GM23338 (cell line): Measurements from ENCODE around the gene CACNA1D. TPM values are rescaled to one million over a fixed set of nuclear protein-coding genes. Genes with fewer than 3 reads are reported as not detected.
A peak's percentile ranks its signal among the peaks of the same experiment; 100 is the strongest.

Experiments
- ATAC-seq: fragments of 200-7000 bp; cut with Tn5 transposase; 3 replicates; pipeline ENCODE4 v1.9.1; 2020
- DNase-seq: peaks from one replicate; pipeline ENCODE4 v3.0.0-alpha.2; 2015; ENCODE audit warnings: low spot score
- H2AFZ ChIP-seq: fragments of 200-600 bp; sonication (generic); 2 replicates; pipeline ENCODE4 v1.8.0; 2016; ENCODE audit warnings: antibody characterized with exemption, mild to moderate bottlenecking, moderate library complexity
- H3F3A ChIP-seq: fragments of 200-600 bp; sonication (generic); replicated peaks from 2 replicates; pipeline ENCODE4 v1.8.0; 2017; ENCODE audit warnings: antibody characterized with exemption, mixed run types, low read depth
- H3K27ac ChIP-seq: fragments of 200-600 bp; sonication (generic); 2 replicates; pipeline ENCODE4 v1.6.1; 2016; ENCODE audit warnings: low read depth
- H3K27me3 ChIP-seq: fragments of 200-600 bp; sonication (generic); 2 replicates; pipeline ENCODE4 v1.8.0; 2016; ENCODE audit warnings: mild to moderate bottlenecking, mixed run types, moderate library complexity; ENCODE audit not compliant: insufficient read depth
- H3K36me3 ChIP-seq: fragments of 200-600 bp; sonication (generic); 2 replicates; pipeline ENCODE4 v1.8.0; 2016; ENCODE audit warnings: mild to moderate bottlenecking; ENCODE audit not compliant: insufficient read depth
- H3K4me1 ChIP-seq: fragments of 200-600 bp; sonication (generic); 2 replicates; pipeline ENCODE4 v1.8.0; 2016; ENCODE audit warnings: mild to moderate bottlenecking, moderate library complexity; ENCODE audit not compliant: insufficient read depth
- H3K4me2 ChIP-seq: fragments of 200-600 bp; sonication (generic); 2 replicates; pipeline ENCODE4 v1.7.1; 2017; ENCODE audit warnings: mixed run types
- H3K4me3 ChIP-seq: fragments of 200-600 bp; sonication (generic); 2 replicates; pipeline ENCODE4 v1.6.1; 2016; ENCODE audit warnings: mixed run types
- H3K79me2 ChIP-seq: fragments of 200-600 bp; sonication (generic); replicated peaks from 2 replicates; pipeline ENCODE4 v1.8.0; 2017; ENCODE audit warnings: mild to moderate bottlenecking; ENCODE audit not compliant: insufficient read depth
- H3K9me2 ChIP-seq: fragments of 200-600 bp; sonication (generic); 2 replicates; pipeline ENCODE4 v1.8.0; 2017; ENCODE audit not compliant: insufficient read depth
- H4K20me1 ChIP-seq: fragments of 200-600 bp; sonication (generic); replicated peaks from 2 replicates; pipeline ENCODE4 v1.8.0; 2017; ENCODE audit warnings: mild to moderate bottlenecking; ENCODE audit not compliant: insufficient read depth
- H3K27ac Mint-ChIP-seq: 2 replicates; pipeline ENCODE4 v1.8.0; 2020; ENCODE audit warnings: inconsistent platforms, mild to moderate bottlenecking, moderate library complexity, mixed read lengths
- H3K27me3 Mint-ChIP-seq: 3 replicates; pipeline ENCODE4 v1.8.0; 2022; ENCODE audit warnings: low read depth, mild to moderate bottlenecking, moderate library complexity, mixed read lengths, inconsistent platforms; ENCODE audit not compliant: insufficient read depth, poor library complexity
- H3K36me3 Mint-ChIP-seq: 3 replicates; pipeline ENCODE4 v1.8.0; 2021; ENCODE audit warnings: low read depth, mild to moderate bottlenecking, inconsistent platforms, moderate library complexity, mixed read lengths
- H3K4me1 Mint-ChIP-seq: 3 replicates; pipeline ENCODE4 v1.8.0; 2020; ENCODE audit warnings: mild to moderate bottlenecking, inconsistent platforms, mixed read lengths
- H3K4me3 Mint-ChIP-seq: 3 replicates; pipeline ENCODE4 v1.8.0; 2021; ENCODE audit warnings: moderate library complexity, mild to moderate bottlenecking, inconsistent platforms, mixed read lengths
- H3K9me3 Mint-ChIP-seq: 3 replicates; pipeline ENCODE4 v1.8.0; 2020; ENCODE audit warnings: moderate library complexity, mild to moderate bottlenecking, inconsistent platforms, mixed read lengths
- EZH2phosphoT487 ChIP-seq: fragments of 200-600 bp; sonication (generic); IDR thresholded peaks from one replicate; pipeline ENCODE4 v1.8.1; 2018; ENCODE audit warnings: antibody characterized with exemption; ENCODE audit not compliant: unreplicated experiment
- JUNB ChIP-seq: IDR thresholded peaks from one replicate; pipeline ENCODE4 v1.6.1; 2016; ENCODE audit warnings: antibody characterized with exemption; ENCODE audit not compliant: unreplicated experiment
- NANOG ChIP-seq: IDR thresholded peaks from 2 replicates; pipeline ENCODE4 v1.6.1; 2016; ENCODE audit warnings: antibody characterized with exemption, borderline replicate concordance
- POLR2AphosphoS5 ChIP-seq: IDR thresholded peaks from 2 replicates; pipeline ENCODE4 v1.6.1; 2016; ENCODE audit warnings: antibody characterized with exemption, low read depth
- STAT1 ChIP-seq: IDR thresholded peaks from one replicate; pipeline ENCODE4 v1.6.1; 2016; ENCODE audit warnings: antibody characterized with exemption; ENCODE audit not compliant: unreplicated experiment
- ZNF114 ChIP-seq: fragments of 250-450 bp; sonication (Bioruptor Pico); IDR thresholded peaks from 2 replicates; pipeline ENCODE4 v1.5.0; 2020; ENCODE audit warnings: mild to moderate bottlenecking, moderate library complexity
- ZNF331 ChIP-seq: fragments of 250-450 bp; sonication (Bioruptor Pico); IDR thresholded peaks from 2 replicates; pipeline ENCODE4 v1.5.0; 2020; ENCODE audit warnings: low read depth, mild to moderate bottlenecking, moderate library complexity
- polyA plus RNA-seq: library from polyadenylated mRNA; unstranded; fragments of >200 nt; fragmentation: Nextera tagmentation; extraction: Ambion mirVana; gene quantifications from 2 replicates; pipeline ENCODE4 v1.2.1, GENCODE V29; 2016
- total RNA-seq: library from RNA; depleted of rRNA; stranded (reverse); fragments of >200 nt; shearing (Covaris generic); gene quantifications from 2 replicates; pipeline ENCODE4 v1.2.3, GENCODE V29; 2014
- TF ChIP-seq, protein P1 (sequence below), 2 experiments: fragments of 200-600 bp in 1 of 2; sonication (generic) in 1 of 2; conservative IDR thresholded peaks; 2 replicates each; pipeline versions ENCODE4 v1.5.1 to v1.6.1; 2016 to 2017; ENCODE audit warnings: antibody characterized with exemption in 2 of 2, low read depth in 2 of 2, mild to moderate bottlenecking in 2 of 2, moderate library complexity in 1 of 2
- TF ChIP-seq, protein P2 (sequence below): IDR thresholded peaks from one replicate; pipeline ENCODE4 v1.6.1; 2018; ENCODE audit warnings: antibody characterized with exemption; ENCODE audit not compliant: unreplicated experiment
- TF ChIP-seq, protein P3 (sequence below): IDR thresholded peaks from 2 replicates; pipeline ENCODE4 v1.6.1; 2016; ENCODE audit warnings: antibody characterized with exemption
- TF ChIP-seq, protein P4 (sequence below): fragments of 250-450 bp; sonication (Bioruptor Pico); IDR thresholded peaks from 2 replicates; pipeline ENCODE4 v1.5.0; 2020; ENCODE audit warnings: mild to moderate bottlenecking, moderate library complexity

The CACNA1D gene
- total and polyA plus RNA-seq, 2 experiments from 2014 or later = 1.7 to 1.8 TPM

DNA sequence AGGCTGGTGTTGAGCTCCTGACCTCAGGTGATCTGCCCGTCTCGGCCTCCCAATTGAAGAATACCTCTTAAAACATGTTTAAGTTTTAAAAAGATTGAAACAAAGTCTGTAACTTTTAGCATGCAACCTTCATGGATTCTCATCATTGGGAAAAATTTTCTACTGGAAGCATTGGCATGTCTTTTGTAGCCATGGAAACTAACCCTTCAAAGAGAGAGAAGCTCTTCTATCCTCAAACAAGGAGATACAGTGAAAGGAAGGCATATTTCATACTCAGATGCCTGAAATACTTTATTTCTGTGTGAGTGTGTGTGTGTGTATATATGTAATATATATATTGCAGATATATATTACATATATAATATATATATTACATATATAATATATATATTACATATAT, 196.9 kb downstream of the CACNA1D start:
- H3K4me1 Mint-ChIP-seq = no peaks in the 10 kb centered on the region; the same call in 2 of the 3 replicates
- no peak overlapping the region for H3K27ac Mint-ChIP-seq
- Histone ChIP-seq H2AFZ (no peak overlapping the region), H3K9me2 (no peaks in the 10 kb centered on the region), H3K4me3 (no peak overlapping the region), H3K27me3 (no peaks in the 10 kb centered on the region), H3K4me1 (no peaks in the 10 kb centered on the region), H3F3A (no peaks in the 10 kb centered on the region), H4K20me1 (no peaks in the 10 kb centered on the region), H3K27ac (no peak overlapping the region), H3K4me2 (no peak overlapping the region), H3K36me3 (no peaks in the 10 kb centered on the region), H3K79me2 (no peaks in the 10 kb centered on the region)
- TF ChIP-seq, protein P1, sequence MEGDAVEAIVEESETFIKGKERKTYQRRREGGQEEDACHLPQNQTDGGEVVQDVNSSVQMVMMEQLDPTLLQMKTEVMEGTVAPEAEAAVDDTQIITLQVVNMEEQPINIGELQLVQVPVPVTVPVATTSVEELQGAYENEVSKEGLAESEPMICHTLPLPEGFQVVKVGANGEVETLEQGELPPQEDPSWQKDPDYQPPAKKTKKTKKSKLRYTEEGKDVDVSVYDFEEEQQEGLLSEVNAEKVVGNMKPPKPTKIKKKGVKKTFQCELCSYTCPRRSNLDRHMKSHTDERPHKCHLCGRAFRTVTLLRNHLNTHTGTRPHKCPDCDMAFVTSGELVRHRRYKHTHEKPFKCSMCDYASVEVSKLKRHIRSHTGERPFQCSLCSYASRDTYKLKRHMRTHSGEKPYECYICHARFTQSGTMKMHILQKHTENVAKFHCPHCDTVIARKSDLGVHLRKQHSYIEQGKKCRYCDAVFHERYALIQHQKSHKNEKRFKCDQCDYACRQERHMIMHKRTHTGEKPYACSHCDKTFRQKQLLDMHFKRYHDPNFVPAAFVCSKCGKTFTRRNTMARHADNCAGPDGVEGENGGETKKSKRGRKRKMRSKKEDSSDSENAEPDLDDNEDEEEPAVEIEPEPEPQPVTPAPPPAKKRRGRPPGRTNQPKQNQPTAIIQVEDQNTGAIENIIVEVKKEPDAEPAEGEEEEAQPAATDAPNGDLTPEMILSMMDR (conservative IDR thresholded peaks at IDR 0.05; ENCODE audit: low read depth in 2 of 2) = no peak
- TF ChIP-seq EZH2phosphoT487 (no peak), ZNF114 (CRISPR knock-in tag) (no peak), POLR2AphosphoS5 (no peak), JUNB (no peak), ZNF331 (CRISPR knock-in tag) (no peak), STAT1 (no peak), NANOG (no peak)
- TF ChIP-seq, protein P2, sequence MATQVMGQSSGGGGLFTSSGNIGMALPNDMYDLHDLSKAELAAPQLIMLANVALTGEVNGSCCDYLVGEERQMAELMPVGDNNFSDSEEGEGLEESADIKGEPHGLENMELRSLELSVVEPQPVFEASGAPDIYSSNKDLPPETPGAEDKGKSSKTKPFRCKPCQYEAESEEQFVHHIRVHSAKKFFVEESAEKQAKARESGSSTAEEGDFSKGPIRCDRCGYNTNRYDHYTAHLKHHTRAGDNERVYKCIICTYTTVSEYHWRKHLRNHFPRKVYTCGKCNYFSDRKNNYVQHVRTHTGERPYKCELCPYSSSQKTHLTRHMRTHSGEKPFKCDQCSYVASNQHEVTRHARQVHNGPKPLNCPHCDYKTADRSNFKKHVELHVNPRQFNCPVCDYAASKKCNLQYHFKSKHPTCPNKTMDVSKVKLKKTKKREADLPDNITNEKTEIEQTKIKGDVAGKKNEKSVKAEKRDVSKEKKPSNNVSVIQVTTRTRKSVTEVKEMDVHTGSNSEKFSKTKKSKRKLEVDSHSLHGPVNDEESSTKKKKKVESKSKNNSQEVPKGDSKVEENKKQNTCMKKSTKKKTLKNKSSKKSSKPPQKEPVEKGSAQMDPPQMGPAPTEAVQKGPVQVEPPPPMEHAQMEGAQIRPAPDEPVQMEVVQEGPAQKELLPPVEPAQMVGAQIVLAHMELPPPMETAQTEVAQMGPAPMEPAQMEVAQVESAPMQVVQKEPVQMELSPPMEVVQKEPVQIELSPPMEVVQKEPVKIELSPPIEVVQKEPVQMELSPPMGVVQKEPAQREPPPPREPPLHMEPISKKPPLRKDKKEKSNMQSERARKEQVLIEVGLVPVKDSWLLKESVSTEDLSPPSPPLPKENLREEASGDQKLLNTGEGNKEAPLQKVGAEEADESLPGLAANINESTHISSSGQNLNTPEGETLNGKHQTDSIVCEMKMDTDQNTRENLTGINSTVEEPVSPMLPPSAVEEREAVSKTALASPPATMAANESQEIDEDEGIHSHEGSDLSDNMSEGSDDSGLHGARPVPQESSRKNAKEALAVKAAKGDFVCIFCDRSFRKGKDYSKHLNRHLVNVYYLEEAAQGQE = no peak
- H3K4me3 Mint-ChIP-seq = no peak overlapping the region
- DNase-seq = no peak
- ATAC-seq = no peak
- no peaks in the 10 kb centered on the region for H3K9me3 Mint-ChIP-seq
- peaks cover 2% of the 10 kb centered on the region for H3K27me3 Mint-ChIP-seq
- no peaks in the 10 kb centered on the region for H3K36me3 Mint-ChIP-seq

DNA sequence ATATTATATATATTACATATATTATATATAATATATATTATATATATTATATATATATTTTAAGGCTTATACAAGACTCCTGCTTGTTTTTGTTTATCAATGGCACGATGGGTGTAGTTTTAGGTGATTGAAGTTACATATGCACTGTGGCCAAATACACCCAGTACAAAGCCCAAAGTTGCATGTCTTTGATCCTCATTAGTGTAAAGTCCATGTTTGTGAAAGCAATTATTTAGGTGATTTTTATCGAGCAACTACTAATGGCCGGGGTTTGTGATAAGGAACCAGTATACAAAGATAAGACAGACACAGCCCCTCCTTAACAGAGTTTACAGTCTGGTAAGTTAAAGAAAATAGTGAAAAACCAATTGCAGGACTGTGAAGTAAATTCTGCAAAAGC, 197.5 kb downstream of the CACNA1D start:
- Histone ChIP-seq H3K9me2 (no peaks in the 10 kb centered on the region), H3K4me2 (no peak overlapping the region), H3K27me3 (no peaks in the 10 kb centered on the region), H3K4me1 (no peaks in the 10 kb centered on the region), H3K79me2 (no peaks in the 10 kb centered on the region), H4K20me1 (no peaks in the 10 kb centered on the region), H3F3A (no peaks in the 10 kb centered on the region), H3K36me3 (no peaks in the 10 kb centered on the region), H3K27ac (no peak overlapping the region), H2AFZ (0 out of 2 replicates have a peak overlapping the region, but pooled peaks have one; percentile 32), H3K4me3 (no peak overlapping the region)
- Mint-ChIP-seq H3K27ac (no peak overlapping the region), H3K36me3 (no peaks in the 10 kb centered on the region), H3K4me3 (no peak overlapping the region), H3K27me3 (peaks cover 2% of the 10 kb centered on the region), H3K4me1 (no peaks in the 10 kb centered on the region; the same call in 2 of the 3 replicates), H3K9me3 (no peaks in the 10 kb centered on the region)
- ATAC-seq (no peak), DNase-seq (no peak)
- TF ChIP-seq, protein P3, sequence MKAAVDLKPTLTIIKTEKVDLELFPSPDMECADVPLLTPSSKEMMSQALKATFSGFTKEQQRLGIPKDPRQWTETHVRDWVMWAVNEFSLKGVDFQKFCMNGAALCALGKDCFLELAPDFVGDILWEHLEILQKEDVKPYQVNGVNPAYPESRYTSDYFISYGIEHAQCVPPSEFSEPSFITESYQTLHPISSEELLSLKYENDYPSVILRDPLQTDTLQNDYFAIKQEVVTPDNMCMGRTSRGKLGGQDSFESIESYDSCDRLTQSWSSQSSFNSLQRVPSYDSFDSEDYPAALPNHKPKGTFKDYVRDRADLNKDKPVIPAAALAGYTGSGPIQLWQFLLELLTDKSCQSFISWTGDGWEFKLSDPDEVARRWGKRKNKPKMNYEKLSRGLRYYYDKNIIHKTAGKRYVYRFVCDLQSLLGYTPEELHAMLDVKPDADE = no peak
- TF ChIP-seq, protein P4, sequence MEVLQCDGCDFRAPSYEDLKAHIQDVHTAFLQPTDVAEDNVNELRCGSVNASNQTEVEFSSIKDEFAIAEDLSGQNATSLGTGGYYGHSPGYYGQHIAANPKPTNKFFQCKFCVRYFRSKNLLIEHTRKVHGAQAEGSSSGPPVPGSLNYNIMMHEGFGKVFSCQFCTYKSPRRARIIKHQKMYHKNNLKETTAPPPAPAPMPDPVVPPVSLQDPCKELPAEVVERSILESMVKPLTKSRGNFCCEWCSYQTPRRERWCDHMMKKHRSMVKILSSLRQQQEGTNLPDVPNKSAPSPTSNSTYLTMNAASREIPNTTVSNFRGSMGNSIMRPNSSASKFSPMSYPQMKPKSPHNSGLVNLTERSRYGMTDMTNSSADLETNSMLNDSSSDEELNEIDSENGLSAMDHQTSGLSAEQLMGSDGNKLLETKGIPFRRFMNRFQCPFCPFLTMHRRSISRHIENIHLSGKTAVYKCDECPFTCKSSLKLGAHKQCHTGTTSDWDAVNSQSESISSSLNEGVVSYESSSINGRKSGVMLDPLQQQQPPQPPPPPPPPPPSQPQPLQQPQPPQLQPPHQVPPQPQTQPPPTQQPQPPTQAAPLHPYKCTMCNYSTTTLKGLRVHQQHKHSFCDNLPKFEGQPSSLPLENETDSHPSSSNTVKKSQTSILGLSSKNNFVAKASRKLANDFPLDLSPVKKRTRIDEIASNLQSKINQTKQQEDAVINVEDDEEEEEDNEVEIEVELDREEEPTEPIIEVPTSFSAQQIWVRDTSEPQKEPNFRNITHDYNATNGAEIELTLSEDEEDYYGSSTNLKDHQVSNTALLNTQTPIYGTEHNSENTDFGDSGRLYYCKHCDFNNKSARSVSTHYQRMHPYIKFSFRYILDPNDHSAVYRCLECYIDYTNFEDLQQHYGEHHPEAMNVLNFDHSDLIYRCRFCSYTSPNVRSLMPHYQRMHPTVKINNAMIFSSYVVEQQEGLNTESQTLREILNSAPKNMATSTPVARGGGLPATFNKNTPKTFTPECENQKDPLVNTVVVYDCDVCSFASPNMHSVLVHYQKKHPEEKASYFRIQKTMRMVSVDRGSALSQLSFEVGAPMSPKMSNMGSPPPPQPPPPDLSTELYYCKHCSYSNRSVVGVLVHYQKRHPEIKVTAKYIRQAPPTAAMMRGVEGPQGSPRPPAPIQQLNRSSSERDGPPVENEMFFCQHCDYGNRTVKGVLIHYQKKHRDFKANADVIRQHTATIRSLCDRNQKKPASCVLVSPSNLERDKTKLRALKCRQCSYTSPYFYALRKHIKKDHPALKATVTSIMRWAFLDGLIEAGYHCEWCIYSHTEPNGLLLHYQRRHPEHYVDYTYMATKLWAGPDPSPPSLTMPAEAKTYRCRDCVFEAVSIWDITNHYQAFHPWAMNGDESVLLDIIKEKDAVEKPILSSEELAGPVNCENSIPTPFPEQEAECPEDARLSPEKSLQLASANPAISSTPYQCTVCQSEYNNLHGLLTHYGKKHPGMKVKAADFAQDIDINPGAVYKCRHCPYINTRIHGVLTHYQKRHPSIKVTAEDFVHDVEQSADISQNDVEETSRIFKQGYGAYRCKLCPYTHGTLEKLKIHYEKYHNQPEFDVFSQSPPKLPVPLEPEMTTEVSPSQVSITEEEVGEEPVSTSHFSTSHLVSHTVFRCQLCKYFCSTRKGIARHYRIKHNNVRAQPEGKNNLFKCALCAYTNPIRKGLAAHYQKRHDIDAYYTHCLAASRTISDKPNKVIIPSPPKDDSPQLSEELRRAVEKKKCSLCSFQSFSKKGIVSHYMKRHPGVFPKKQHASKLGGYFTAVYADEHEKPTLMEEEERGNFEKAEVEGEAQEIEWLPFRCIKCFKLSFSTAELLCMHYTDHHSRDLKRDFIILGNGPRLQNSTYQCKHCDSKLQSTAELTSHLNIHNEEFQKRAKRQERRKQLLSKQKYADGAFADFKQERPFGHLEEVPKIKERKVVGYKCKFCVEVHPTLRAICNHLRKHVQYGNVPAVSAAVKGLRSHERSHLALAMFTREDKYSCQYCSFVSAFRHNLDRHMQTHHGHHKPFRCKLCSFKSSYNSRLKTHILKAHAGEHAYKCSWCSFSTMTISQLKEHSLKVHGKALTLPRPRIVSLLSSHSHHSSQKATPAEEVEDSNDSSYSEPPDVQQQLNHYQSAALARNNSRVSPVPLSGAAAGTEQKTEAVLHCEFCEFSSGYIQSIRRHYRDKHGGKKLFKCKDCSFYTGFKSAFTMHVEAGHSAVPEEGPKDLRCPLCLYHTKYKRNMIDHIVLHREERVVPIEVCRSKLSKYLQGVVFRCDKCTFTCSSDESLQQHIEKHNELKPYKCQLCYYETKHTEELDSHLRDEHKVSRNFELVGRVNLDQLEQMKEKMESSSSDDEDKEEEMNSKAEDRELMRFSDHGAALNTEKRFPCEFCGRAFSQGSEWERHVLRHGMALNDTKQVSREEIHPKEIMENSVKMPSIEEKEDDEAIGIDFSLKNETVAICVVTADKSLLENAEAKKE (CRISPR knock-in tag) = no peak
